Hippocampal formation (tissue), 2 donors: ENCODE data around the gene CX3CR1.
A peak's percentile ranks its signal among the peaks of the same experiment; 100 is the strongest.

Experiments used
- DNase-seq, 2 donors: peaks; one replicate each; lab custom pipeline; 2025; lab: John Stamatoyannopoulos, UW

CX3CR1 gene

DNA sequence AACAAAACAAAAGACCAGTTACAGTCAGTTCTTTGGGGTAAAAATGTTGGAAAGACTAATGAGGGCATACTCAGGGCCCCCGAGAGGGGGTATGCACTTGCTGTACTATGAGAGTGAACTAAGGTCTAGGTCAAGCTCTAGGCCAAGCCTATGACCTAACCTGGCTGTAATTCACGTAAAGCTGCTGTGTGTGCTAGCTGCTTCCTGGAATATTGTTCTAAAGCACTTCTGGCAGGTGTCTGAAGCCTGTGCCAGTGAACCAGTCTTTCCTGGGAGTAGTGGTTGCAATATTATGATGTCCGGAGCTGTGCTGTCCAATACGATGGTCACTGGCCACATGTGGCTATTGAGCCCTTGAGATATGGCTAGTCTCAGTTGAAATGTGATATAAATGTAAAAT lies 13.1 kb upstream of the CX3CR1 start:
- DNase-seq: no peak

DNA sequence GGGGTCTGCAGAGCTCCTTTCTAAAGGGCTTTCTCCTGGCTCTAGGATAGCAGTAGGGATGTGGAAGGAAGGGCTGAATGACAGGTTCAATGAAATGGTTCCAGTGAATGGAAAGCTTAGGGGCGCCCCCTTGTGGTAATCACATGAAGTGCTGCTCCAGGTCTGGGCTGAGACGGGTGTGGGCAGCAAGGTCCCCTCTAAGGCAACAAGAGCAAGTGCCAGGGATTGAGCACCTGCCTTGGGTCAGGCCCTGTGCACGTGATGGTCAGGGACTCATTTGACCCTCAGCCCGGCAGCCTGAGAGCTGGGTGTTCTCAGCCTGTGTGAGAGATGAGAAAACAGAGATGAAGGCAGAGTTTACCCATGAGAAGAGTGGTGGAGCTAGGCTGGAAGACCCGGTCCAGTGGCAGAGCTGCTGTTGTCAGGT lies 12.1 kb upstream of the CX3CR1 start:
- peak; percentile 34 to 39 for DNase-seq

DNA sequence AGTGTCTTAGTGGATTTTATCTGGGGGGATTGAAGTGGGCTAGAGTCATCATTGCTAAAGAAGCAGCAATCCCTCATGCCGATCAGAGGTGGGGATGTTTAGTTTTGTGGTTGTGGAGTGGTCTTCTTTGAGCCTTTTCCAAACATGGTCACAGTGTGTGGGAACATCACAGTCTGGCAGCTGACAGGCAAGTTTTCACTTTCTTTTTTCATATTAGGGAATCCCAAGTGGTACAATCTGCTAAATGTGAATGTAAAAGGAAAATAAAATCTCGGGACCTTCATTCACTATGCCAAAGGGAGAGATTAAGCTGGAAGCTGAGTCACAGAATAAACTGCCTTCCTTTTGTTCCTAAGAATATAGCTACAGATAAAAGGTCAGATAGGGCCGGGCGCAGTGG lies 10.4 kb upstream of the CX3CR1 start:
- DNase-seq: no peak

DNA sequence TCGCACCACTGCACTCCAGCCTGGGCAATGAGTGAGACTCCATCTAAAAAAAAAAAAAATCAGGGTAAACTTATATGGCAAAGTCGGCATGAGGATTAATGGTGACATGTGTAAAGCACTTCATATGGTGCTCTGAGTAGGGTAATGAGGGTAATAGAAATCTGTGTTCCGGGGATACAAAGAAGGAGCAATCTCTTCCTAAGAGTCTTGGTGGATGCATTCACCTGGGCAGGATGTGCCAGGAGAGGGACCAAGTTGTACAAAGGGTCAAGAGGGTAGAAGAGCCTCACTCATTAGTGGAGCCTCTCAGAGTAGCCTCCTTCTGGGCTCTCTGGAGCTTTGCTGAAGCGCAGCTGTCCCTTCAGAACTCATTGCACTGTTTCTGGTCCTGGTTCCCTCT lies 9.3 kb upstream of the CX3CR1 start:
- no peak for DNase-seq

DNA sequence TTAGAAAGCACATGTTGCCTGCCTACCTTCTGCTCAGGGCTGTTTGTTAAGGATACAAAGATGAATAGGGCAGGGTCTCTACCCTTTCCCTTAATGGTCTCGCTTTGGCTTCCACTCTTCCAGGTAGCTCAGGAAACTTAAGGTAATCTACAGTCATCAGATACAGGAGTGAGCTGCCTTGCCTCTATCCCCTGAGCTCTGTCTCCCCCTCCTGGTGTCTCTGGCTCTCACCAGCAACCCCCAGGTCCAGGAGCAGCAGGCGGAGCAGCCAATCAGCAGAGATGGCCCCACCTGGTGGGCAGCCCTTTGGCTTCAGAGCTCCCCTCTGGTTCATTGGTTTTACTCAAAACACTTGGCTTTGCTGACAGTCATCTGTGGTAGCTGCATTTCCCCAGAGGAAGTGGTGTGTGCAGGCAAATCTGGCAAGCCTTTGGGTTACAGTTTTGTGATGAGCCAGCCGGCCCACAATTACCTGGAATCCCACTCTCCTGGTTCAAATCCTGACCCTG lies 8.5 kb upstream of the CX3CR1 start:
- DNase-seq: peak; percentile 62 to 69

DNA sequence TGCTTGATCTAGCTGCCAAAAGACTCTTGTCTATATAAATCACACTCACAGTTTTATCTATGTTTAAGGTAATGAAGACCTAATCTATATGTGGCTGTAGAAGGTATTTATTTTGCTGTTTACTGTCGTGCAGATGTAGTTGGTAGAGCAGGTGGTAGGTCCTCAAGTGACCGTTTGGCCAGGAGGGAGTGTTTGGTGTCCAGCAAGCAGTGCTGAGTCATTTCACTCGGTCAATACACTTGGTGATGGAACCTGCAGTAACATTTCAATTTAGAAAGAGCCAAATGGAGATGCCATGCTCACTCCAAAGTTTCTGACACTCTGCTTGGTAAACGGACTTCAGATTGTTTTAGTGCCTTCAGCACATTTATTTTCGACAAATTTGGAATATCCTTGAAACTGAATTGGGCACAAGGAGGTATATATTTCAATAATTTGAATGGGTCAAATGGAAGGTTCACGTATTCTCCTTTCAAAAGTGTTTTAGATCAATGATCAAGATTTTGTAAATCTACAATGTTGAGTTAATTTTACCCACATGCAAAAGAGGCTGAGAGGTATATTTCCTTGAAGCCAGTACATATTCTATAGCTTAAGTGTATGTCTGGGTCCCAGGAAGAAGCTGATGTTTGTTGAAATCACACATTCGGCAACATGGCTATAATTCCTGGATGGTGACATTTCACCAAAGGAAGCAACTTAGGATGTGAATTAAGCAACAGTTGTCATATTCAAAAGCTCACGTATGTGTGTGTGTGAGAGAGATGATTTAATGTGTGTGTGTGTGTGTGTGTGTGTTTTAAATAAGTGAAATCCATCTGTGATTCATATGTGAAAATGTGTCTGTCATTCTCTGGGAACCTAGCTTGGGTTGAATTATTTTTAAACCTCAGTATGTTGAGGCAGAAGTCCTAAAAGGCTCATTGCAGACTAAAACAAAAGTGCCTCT lies 7.7 kb upstream of the CX3CR1 start:
- no peak for DNase-seq

DNA sequence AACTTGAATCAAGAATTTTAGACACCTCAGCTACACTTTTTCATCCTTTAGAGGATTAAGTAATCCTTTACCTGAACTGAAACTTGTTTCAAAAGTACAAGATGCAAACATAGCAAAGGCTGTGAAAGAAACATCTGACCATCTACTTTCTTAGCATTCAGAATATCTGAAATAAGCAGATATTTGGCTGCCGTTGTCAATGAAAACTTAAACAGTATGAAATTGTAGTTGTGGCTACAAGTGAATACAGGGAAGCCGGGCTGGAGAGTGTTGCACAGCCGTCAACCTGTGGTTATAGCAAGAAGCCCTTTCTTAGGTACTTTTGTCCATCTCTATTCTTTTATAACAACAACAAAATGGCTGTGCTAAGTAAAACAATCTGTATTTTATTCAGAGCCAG lies 6.9 kb upstream of the CX3CR1 start:
- DNase-seq: no peak

DNA sequence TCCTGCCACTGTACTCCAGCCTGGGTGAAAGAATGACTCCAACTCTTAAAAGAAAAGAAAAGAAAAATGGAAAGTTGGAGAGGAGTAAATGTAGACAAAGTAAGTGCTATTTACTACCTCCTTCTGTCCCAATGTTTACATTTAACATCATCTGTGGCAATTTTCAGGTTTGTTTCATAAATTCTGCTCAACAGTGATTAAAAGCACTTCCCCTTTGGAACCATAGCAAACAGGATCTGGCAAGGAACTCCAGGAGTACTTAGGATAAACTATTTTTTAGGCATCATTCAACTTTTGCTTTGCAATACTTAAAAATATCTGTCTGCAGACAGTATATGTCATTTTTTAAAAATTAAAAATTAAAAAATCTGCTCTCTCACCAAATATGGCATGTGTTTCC lies 5.5 kb upstream of the CX3CR1 start:
- no peak for DNase-seq

DNA sequence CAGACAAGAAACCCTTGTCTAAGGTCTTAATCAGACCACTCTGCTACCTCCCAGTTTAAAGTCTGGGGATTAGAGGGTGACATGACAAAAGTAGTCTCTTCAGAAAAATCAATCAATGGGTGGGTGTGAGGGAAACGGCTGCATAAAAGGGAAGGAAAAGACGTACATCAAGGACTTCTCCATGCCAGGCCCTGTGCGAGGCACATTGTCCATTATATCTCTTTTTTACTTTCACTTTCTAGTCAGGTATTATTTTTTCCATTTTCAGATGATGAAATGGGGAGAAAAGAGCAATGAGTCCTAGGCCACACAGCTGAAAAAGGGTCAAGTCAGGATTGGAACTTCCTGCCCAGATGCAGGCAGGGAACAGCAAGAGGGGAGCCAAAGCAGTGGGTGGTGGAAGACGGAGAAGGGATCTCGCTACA lies 4.6 kb upstream of the CX3CR1 start:
- no peak for DNase-seq

DNA sequence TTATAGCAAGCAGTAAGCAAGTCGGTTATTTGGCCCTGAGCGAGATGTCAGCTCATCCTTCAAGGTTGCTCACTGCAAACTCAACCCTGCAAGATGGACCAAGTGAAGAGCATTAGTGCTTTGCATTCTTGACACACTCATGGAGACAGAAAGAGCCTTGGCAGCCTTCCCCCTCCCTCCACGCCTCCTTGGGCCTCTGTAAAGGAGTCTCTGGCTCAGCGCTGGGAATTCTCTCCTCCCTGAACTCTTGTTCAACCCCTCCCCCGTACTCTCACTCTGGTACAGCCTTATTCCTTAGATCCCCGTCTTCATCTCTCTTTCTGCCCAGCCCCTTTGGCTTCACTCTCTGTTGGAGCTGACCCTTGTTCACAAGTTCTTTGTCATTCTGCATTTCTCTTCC lies 2.2 kb upstream of the CX3CR1 start:
- no peak for DNase-seq

DNA sequence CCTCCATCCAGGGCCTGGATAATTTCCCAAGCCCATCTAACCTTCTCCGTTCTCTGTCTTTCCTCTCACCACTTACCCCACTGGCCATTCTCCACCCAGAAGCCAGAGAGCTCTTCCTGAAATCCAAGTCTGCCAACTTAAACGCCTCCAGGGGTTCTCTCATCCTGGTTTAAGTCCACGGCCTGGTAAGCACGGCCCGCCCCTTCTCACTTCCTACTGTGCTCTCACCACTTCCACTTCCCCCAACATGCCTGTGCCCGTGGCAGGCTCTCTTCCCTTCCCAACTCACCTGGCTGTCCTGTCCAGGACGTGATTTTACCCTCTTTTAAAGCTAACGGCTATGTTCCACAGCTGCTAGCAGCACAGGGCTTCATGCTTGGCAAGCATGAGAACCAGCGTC lies 1.7 kb upstream of the CX3CR1 start:
- peak in 1 of 2 donors; percentile 19 for DNase-seq

DNA sequence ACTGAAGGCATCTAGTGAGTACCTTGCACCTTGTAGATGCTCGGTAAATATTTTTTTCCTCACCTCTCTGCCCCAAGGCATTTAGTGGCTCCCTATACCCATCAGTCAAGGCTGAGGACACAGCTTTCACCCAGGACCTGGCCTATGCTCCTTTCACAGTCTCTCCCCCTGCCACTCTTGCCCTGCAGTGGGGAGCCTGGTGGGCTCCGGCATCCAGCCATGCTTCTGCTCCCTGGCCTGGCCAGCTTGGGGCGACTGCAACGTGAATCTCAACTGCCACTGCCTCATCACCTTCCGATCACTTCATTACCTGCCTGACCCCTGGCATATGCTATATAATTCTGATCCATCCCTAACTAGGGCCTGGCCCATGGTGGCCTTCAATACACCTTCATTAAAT lies 735 bp upstream of the CX3CR1 start:
- DNase-seq: no peak

DNA sequence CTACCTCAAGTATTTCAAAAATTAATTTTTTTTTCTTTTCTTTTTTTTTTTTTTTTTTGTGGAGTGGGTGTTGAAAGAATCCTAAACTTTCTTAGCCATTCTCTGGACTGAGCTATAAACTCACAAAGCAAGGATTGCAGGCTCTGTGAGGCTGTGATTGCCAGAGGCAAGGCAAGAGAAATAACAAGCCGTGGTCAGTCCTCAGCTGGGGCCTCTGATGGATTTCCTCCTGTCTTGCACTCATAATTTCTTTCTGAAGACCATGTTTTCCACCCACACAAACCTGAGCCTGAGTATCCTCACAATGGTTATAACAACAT lies 1.3 kb downstream of the CX3CR1 start:
- no peak for DNase-seq

DNA sequence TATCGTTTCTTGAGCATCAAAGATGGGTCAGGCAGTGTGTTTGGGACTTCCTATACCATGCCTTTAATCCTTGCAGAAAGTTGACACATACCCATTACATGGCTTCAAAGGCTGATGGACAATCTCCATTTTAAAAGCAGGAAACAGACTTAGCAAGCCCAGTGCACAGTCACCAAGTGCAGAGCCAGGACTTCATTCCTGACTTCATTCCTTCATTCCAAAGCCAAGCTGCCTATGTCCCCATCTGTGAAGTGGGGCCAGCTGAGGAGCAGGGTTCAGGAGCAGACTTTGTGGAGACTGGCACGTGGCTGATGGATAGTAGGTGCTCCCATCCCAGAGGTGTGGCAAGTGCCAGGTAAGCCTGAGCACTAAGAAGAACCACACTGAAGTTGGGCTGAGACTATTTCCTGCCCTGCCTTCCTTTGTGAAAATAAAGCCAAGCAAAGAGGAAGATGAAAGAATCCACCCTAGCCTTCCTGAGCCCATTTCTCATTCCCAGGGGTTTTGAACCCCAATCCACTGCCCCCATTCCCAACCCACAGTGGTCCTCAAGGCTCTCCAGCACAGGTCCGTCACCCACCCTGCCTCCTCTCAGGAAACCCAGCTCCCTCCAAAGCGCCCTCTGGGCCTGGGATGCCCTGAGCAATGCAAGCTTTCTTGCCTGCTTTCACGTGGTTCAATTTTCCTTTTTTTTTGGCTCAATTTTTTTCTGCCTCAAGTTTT lies 1.8 kb downstream of the CX3CR1 start:
- no peak for DNase-seq

DNA sequence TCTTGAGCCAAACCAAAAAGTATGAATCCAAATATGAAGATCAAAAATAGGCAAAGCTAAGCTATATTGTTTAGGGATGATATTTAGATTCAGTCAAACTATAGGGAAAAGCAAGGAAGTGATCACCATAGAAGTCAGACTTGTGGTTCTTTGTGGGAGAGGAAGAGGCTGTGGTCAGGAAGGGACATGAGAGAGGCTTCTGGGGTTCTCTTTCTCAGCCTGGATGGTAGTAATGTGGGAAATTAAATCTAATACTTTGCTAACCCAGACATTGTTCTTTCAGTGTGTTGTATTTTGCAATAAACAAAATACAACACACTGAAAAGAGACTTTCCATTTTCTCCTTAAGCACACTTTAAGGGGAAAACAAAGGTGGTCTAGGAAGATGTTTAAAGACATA lies 3.1 kb downstream of the CX3CR1 start:
- no peak for DNase-seq

DNA sequence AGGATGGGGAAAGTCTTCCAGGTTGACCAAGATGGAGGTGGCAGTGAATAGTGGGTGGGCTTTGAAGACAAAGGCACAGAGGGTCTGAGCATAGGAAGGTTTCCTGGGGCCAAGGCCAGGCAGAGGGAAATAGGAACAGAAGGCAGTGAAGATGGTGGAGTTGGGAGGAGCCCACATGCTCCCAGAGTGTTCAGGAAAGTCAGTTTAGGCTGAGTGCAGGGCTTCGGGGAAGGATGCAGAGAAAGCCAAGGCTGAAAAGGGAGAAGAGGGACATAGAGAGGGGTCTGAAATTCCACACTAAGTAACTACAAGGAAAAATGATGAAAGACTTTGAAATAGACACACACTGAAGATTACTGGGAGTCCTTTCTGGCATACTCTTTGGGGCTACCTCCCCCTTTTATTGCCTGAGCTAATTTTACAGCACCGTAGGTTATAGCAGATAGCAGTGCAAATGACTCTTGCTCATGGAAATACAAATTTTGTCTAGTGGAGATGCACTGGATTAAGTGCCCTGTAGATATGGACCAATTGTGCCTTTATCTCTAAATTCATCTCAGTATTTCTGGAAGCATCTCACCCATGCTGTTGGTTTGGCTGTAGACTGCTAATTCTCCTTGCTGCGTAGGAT lies 3.8 kb downstream of the CX3CR1 start:
- no peak for DNase-seq

DNA sequence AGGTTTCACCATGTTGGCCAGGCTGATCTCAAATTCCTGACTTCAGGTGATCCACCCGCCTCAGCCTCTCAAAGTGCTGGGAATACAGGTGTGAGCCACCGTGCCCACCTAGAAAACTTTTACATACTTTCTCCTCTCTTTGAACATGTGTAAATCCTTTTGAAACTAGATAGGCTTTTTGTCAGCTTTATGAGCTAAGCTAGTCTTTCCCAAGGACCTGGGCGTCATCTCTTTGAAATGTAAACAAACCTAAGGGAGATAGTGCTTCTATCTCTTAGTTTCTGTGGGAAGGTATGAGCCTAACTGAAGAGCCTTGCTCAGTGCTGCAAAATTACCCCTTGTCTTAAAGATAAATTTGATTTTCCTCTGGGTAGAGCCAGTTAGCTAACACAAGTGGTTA lies 4.8 kb downstream of the CX3CR1 start:
- no peak for DNase-seq

DNA sequence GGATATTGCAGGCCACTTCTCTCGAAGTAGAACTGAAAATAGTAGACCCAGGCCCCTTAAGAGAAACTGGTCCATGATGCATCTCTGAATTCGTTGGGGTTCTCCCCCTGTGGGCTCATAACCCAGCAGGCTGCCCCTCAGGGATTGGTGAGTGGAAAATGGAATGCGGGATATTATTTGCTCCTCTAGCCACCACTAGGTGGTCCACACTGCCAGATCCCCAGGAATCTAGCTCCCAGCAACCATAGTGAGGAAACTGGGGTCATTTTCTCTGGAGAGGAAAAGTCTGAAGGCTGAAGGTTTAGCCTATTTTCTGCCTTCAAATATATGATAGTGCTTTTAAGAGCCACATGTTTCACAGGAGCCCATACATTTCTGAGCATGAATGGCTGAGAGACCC lies 6.7 kb downstream of the CX3CR1 start:
- DNase-seq: no peak

DNA sequence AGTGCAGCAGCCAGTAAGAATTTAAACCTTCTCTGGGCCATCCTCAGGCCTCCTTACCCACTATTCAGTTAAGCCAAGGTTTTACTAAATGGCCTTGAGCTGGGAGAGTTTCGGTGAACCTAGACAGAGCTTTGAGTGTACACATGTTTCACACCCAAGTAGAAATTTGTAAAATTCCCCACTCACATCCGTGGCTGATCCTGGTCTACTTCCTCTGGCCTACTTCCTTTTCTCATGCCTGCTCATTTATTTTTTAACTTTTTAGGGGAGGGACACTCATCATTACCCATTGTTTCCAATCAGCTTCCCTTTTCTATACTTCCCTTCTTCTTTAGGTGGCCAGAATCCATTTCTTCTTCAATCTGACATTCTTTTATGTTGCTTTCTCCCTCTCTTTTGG lies 7.6 kb downstream of the CX3CR1 start:
- DNase-seq: no peak

DNA sequence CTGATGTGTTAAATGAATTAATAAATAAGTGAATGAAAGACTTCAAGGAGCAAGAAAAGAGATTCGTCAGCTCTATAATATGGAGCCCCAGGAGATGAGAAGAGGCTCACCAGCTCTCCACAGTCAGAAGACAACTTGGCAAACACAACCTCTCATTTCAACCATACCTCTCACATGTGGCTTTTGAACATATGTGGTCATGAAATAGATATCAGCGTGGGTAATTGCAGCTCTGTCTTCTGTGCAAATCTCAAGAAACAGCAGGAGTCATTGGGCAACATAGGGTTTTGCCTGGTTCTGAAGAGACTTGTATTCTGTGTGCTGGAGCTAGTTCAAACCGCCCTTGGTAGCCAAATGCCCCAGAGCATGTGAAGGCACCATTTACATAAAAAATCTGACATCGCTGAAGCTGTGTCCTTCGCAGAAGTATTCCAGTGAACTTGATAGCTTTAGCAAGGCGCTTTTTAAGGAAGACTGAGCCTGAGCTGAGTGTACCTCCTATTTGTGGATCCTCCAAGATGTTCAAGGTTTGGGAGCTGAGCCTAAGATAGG lies 8.4 kb downstream of the CX3CR1 start:
- no peak for DNase-seq

DNA sequence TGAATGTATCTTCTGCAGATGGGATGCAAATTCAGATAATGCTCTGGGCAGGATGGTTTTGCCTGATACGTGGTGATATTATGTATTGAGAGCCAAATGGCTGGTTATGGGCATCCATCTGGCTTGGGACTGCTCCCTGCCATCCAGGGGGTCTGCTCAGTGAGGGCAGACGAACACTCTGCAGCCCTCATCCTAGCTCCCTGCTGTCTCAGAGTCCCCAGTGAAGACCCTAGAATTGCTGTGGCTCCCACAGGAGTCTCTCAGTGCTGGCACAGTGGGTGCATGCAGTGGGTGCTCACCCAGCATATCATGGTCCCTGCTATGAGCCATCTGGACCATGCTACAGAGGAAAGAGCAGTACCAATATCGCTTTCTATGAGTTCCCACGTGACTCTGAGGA lies 10.3 kb downstream of the CX3CR1 start:
- no peak for DNase-seq

DNA sequence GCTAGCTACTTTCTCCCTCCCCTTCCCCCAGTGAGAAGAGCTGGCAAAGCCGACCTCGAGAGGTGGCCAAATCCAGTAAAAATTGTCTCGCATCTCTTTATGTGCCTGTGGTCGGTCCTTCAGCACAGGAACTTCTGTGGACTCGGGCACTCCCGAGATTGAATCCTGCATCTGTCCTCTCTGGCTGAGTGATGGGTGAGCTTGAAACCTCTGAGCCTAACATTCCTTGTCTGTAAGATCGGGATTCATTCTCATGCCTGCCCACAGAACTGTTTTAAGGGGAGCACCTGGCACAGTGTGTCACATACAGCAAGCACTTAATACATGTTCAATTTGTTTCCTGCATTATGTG lies 11.3 kb downstream of the CX3CR1 start:
- DNase-seq: no peak
